Measurements from ENCODE around the gene WWOX. TPM values are rescaled to one million over a fixed set of nuclear protein-coding genes. Genes with fewer than 3 reads are reported as not detected.

Gene WWOX
- total and polyA plus RNA-seq, 2 of the 4 experiments (the other 2 are of a cell fraction) = 2.7 to 5.4 TPM

GRCh38 chr16:78597809-78598570 lies 498.5 kb downstream of the WWOX start:
- POLR2A ChIA-PET (ENCODE audit: unreplicated experiment) = no interaction called here
- H3K4me1 ChIP-seq (ENCODE audit: control insufficient read depth, insufficient read depth, low read length) = no peaks in the 10 kb centered on the region
- no peak overlapping the region for H3K4me3 ChIP-seq (ENCODE audit: insufficient read depth, low read depth, low read length)
- ATAC-seq (ENCODE audit: low read depth) (no peak), DNase-seq (no peak)
- dilution Hi-C loops (cut with HindIII; ENCODE audit: low sequenced_read_pairs, unreplicated experiment) (no loop called here), intact Hi-C loops (cut with micrococcal nuclease) (no loop called here), in situ Hi-C loops (cut with MboI; ENCODE audit: low sequenced_read_pairs) (no loop called here)
- H2BK5ac ChIP-seq (ENCODE audit: low read depth, low read length, poor library complexity, severe bottlenecking) = no peak overlapping the region
- H3K14ac ChIP-seq (replicated peaks; ENCODE audit: low read depth, low read length) = no peak overlapping the region
- H2AFZ ChIP-seq (replicated peaks; ENCODE audit: low read length, poor library complexity) = no peak overlapping the region
- no peaks in the 10 kb centered on the region for H3K36me3 ChIP-seq (ENCODE audit: control insufficient read depth, insufficient read depth, low read length)
- no peaks in the 10 kb centered on the region for H3K79me1 ChIP-seq (ENCODE audit: low read depth in 1 of 2, low read length in 2 of 2)
- H2BK15ac ChIP-seq (ENCODE audit: low read depth, low read length) = no peak overlapping the region
- no peak overlapping the region for H2BK20ac ChIP-seq (ENCODE audit: low read depth, low read length)
- no peak overlapping the region for H4K5ac ChIP-seq (ENCODE audit: low read depth, low read length)
- H3K9me1 ChIP-seq (ENCODE audit: insufficient read depth, low read length) = no peaks in the 10 kb centered on the region
- no peak overlapping the region for H3K56ac ChIP-seq (ENCODE audit: extremely low read depth, insufficient read depth, low read length)
- no peak overlapping the region for H2AK5ac ChIP-seq (ENCODE audit: low read depth, low read length)
- H3K23ac ChIP-seq (ENCODE audit: low read depth, low read length) = no peak overlapping the region
- no peak overlapping the region for H2BK120ac ChIP-seq (ENCODE audit: low read depth, low read length)
- TF ChIP-seq MXI1 (IDR thresholded peaks at IDR 0.05; ENCODE audit: borderline replicate concordance, low read depth, low read length) (no peak), CHD1 (IDR thresholded peaks at IDR 0.05; ENCODE audit: low read depth, low read length) (no peak), CEBPB (IDR thresholded peaks at IDR 0.05; ENCODE audit: low read depth, low read length) (no peak), CTCF (conservative IDR thresholded peaks at IDR 0.05; ENCODE audit: low read depth, low read length) (no peak)
- no peaks in the 10 kb centered on the region for H4K20me1 ChIP-seq (ENCODE audit: insufficient read depth, low read length)
- H4K8ac ChIP-seq (ENCODE audit: low read depth in 2 of 2, low read length in 2 of 2) = no peak overlapping the region
- no peak overlapping the region for H3K9ac ChIP-seq (ENCODE audit: low read depth, low read length)
- H3K27me3 ChIP-seq (ENCODE audit: control insufficient read depth, insufficient read depth, low read length) = no peaks in the 10 kb centered on the region
- no peak overlapping the region for H3K18ac ChIP-seq (ENCODE audit: low read depth, low read length)
- H3K9me3 ChIP-seq (ENCODE audit: control insufficient read depth, insufficient read depth, low read length) = peaks cover 23% of the 10 kb centered on the region
- no TSS peak for BruUV-seq (replicated peaks)
- no peak overlapping the region for H2AK9ac ChIP-seq (replicated peaks; ENCODE audit: low read depth, low read length, poor library complexity)
- WGBS, 2 experiments (ENCODE audit: extremely low coverage in 2 of 2, insufficient read length in 1 of 2) = no CpG with 5 or more reads among the region's 9 CpGs
- H3K4ac ChIP-seq (ENCODE audit: low read depth, low read length) = no peak overlapping the region
- no peak overlapping the region for H4K91ac ChIP-seq (ENCODE audit: insufficient read depth, low read depth, low read length)
- no peak overlapping the region for H3K4me2 ChIP-seq (ENCODE audit: low read depth, low read length)
- CTCF ChIA-PET = interaction anchor here (0.7 kb wide), 1 partner anchor 323 kb away, joined by 5 read pairs; no protein-coding TSS in a partner anchor
- H3K27ac ChIP-seq (ENCODE audit: insufficient read depth, low read length) = no peak overlapping the region
